GM21737 (cell line): ENCODE measurements around the gene CETN3.

Experiments
- ATAC-seq: cut with Tn5 transposase; IDR thresholded peaks from one replicate; pipeline ENCODE4 v1.9.1; 2021; ENCODE audit warnings: mild to moderate bottlenecking, moderate library complexity; ENCODE audit not compliant: unreplicated experiment

The CETN3 gene

GRCh38 chr5:90409318-90410177 lies at the start of gene CETN3:
CETN3 (minus strand) TSS chr5:90409756; CDS start chr5:90409661, 95 bp downstream.
- ATAC-seq: peak; percentile 95

GRCh38 chr5:90446961-90447360 lies 37.4 kb upstream of the CETN3 start:
- no peak for ATAC-seq

GRCh38 chr5:90440644-90441043 lies 31.1 kb upstream of the CETN3 start:
- no peak for ATAC-seq

GRCh38 chr5:90438100-90438499 lies 28.5 kb upstream of the CETN3 start:
- no peak for ATAC-seq

GRCh38 chr5:90437663-90438062 lies 28.1 kb upstream of the CETN3 start:
- ATAC-seq: no peak

GRCh38 chr5:90434116-90434714 lies 24.7 kb upstream of the CETN3 start:
- ATAC-seq: no peak

- ATAC-seq: peak; percentile 72
Observed at GRCh38 chr5:90424245-90424644, 14.7 kb upstream of the CETN3 start.

GRCh38 chr5:90421136-90421535 lies 11.6 kb upstream of the CETN3 start:
- no peak for ATAC-seq

- ATAC-seq: no peak
Observed at GRCh38 chr5:90418214-90418613, 8.7 kb upstream of the CETN3 start.

GRCh38 chr5:90410178-90410762 lies 714 bp upstream of the CETN3 start:
- no peak for ATAC-seq

- ATAC-seq: peak; percentile 3
Observed at GRCh38 chr5:90408571-90409317, 812 bp downstream of the CETN3 start.

GRCh38 chr5:90406466-90406865 lies 3.1 kb downstream of the CETN3 start:
- ATAC-seq: no peak

- ATAC-seq: no peak
Observed at GRCh38 chr5:90402521-90403255, 6.9 kb downstream of the CETN3 start.

- no peak for ATAC-seq
Observed at GRCh38 chr5:90399251-90399650, 10.3 kb downstream of the CETN3 start.

GRCh38 chr5:90398726-90399125 lies 10.8 kb downstream of the CETN3 start:
- no peak for ATAC-seq

- no peak for ATAC-seq
Observed at GRCh38 chr5:90395005-90395404, 14.6 kb downstream of the CETN3 start.

- ATAC-seq: no peak
Observed at GRCh38 chr5:90390928-90391327, 18.6 kb downstream of the CETN3 start.

- no peak for ATAC-seq
Observed at GRCh38 chr5:90390326-90390725, 19.2 kb downstream of the CETN3 start.

- ATAC-seq: no peak
Observed at GRCh38 chr5:90387508-90387907, 22.0 kb downstream of the CETN3 start.

GRCh38 chr5:90386099-90386710 lies 23.4 kb downstream of the CETN3 start:
- no peak for ATAC-seq
